ENCODE measurements around the gene PDS5B. TPM values are rescaled to one million over a fixed set of nuclear protein-coding genes. Genes with fewer than 3 reads are reported as not detected.

Gene PDS5B
- total RNA-seq, 1 experiment from 2014 or later, result 26.5 TPM

Other genes starting within 250 kb of the PDS5B start
- gene N4BP2L1, start 158.3 kb upstream of the PDS5B start, total RNA-seq (2021; ENCODE audit: unreplicated experiment), result 1.1 TPM
- gene N4BP2L2, start 47.7 kb upstream of the PDS5B start, total RNA-seq (2021; ENCODE audit: unreplicated experiment), result 92.7 TPM

Data from HCT116 (cell line).